Cardiac fibroblast (primary cell): Measurements from ENCODE around the gene MVB12B.

Source experiments
- DNase-seq, 2 donors: peaks; one replicate each; pipeline versions ENCODE4 v3.0.0 to v3.0.0-alpha.2; 2010; ENCODE audit warnings: low read depth in 2 of 2
- H3K4me3 ChIP-seq, 2 donors: replicated peaks in 1 of 2; 1 replicate in 1 of 2; 2 replicates in 1 of 2; pipeline ENCODE4 v1.5.1; 2011; ENCODE audit warnings: low read depth in 2 of 2, low read length in 2 of 2, mild to moderate bottlenecking in 2 of 2, moderate library complexity in 1 of 2
- TF ChIP-seq, protein P1 (sequence below): IDR thresholded peaks from one replicate; pipeline ENCODE4 v1.5.1; 2011; ENCODE audit warnings: low read depth, mild to moderate bottlenecking, low read length, inconsistent platforms

MVB12B gene

DNA sequence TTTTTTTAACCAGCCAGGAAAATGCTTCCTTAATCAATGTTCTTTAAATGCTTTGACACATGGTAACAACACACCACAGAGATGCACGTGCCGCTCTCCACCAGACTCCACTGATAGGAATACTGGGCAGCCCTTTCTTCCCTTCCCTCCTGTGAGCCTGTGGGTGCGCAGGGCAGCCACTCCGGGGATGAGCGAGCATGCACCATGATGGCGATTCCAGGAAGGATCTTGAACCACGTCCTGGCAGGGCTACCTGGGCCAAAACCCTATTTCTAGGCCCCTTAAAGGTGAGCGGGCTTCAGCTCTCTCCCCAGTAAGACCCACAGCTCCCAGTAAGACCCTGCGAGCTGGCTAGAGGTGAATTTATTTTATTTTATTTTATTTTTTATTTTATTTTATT, 128.2 kb downstream of the MVB12B start:
- H3K4me3 ChIP-seq, result no peak overlapping the region
- TF ChIP-seq, protein P1, sequence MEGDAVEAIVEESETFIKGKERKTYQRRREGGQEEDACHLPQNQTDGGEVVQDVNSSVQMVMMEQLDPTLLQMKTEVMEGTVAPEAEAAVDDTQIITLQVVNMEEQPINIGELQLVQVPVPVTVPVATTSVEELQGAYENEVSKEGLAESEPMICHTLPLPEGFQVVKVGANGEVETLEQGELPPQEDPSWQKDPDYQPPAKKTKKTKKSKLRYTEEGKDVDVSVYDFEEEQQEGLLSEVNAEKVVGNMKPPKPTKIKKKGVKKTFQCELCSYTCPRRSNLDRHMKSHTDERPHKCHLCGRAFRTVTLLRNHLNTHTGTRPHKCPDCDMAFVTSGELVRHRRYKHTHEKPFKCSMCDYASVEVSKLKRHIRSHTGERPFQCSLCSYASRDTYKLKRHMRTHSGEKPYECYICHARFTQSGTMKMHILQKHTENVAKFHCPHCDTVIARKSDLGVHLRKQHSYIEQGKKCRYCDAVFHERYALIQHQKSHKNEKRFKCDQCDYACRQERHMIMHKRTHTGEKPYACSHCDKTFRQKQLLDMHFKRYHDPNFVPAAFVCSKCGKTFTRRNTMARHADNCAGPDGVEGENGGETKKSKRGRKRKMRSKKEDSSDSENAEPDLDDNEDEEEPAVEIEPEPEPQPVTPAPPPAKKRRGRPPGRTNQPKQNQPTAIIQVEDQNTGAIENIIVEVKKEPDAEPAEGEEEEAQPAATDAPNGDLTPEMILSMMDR, result no peak
- DNase-seq, result no peak

DNA sequence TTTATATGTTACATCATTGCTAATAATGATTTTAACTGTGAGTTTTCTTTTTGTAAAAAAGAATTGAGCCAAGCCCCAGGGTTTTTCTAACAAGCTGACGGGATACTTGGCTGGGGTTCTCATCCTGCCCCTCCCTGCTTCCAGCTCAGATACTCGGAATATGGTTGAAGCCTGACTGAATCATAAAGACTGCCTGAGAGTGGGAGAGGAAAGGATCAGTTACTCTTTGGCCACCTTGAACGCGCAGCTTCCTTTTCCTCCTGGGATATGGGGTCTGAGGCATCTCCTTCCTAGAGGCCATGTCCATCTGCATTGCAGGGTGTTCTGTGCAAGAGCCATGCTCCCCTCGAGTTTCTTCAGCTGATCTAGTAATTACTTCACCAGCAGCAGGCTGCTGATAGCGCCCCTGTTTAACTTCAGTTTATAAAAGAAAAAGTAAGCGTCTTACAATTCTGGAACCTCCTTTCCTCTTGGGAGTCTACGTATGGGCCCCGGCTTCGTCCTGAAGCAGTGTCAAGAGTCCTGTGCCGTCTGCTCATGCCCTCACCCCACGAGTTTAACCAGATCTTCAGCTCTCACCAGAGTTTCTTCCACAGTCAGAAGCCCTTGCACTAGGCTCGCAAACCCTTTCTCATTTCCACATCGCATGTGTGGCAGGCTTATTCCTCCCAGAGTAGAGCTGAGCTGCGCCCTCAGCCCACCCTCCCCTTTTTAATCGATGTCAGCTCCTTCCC, 130.0 kb downstream of the MVB12B start:
- H3K4me3 ChIP-seq, result no peak overlapping the region
- DNase-seq, result peak; percentile 8 to 50
- TF ChIP-seq, protein P1, result no peak

DNA sequence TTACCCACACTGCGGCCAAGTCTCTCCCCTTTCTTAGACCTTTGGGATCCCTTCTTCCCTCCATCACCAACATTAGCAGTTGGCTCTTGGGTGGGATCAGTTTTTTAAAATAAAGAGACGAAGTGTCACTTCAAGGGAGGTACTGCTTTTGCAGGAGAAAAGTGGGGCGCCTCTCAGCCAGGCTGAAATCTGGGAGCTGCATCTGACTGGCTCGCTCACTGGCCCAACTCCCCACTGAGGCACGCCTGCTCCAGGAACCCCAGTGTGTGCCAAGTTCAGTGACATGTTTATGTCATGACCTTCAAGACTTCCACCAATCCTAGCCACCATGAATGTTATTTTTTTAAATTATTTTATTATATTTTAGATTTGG, 130.5 kb downstream of the MVB12B start:
- TF ChIP-seq, protein P1, result no peak
- DNase-seq, result no peak
- H3K4me3 ChIP-seq, result no peak overlapping the region

DNA sequence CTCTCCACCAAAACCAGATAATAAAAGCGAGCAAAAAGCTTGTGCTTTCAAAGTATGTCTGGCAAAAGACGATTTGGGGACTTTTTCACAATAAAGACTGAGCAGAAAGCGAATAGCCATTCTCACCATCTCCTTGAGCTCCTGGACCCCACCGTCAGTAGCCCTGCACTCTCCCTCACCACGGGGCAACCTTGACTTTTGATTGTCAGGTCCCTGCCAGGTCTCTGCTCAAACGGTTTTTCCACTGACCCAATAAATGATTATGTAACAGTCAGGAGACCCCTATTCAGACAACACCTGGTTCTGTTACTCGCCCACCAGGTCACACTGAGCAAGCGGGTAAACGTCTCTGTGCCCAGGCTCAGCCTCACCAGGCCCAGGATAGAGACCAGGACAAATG, 131.3 kb downstream of the MVB12B start:
- TF ChIP-seq, protein P1, result no peak
- no peak for DNase-seq
- no peak overlapping the region for H3K4me3 ChIP-seq

DNA sequence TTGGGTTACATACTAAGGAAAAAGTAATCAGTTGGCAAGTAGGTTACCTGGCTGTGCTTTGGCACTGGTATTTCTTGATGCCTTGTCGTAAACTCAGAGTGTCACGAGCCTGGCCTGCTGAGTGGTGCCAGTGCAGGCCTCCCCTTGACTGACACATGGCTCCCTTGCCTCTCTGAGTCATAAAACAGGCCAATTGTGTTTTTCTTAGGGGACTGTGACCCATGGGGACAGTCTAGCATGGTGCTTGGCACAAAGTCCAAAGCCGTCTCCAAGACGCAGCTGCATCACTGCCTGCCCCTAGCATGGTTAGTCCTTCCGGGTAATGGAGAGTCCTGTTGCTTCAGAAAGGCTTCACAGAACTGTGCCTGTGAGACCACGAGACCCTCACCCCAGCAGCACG, 132.5 kb downstream of the MVB12B start:
- TF ChIP-seq, protein P1, result no peak
- no peak overlapping the region for H3K4me3 ChIP-seq
- no peak for DNase-seq

DNA sequence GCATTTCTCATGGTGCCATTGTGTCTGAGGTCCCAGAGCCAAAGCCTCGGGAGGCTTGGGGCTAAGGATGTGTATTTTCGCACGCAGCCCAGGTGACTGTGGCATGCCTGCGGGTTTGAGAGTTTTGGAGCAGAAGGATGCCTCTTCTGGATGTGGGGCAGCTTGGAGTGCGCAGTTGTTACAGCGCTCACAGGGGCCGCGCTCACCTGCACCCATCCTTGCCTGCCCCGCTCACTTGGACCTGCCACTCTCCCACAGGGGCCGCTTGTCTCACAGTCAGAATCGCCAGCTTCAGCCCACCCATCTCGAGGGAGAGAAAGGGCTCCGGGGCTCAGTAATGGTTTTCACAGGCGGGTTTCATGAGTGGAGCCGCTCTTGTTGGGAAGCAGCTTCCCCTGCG, 132.9 kb downstream of the MVB12B start:
- no peak for DNase-seq
- no peak overlapping the region for H3K4me3 ChIP-seq
- TF ChIP-seq, protein P1, result no peak
